ENCODE measurements around the gene BARHL1.

BARHL1 gene

DNA sequence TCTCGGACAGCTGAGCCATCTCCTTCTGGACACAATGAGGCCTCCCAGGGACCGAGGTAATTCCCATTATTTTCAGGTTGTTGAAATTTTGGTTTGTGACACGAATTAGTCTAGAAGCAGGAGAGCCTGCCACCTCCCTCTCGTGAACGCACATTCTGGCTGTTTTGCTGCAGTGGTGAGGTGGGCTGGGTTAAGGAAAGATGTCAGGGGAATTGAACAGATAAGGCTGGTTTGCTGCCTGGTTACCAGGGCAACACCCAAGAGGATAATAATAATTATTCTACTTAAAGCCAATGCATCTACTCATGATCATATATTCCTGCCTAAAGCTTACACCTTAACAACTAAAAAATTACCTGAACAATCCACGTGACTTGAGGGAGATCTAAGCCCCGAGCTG, 49.3 kb downstream of the BARHL1 start:
- Histone ChIP-seq H4K91ac (ENCODE audit: low read length) (no peak overlapping the region), H3K18ac (ENCODE audit: low read depth in 1 of 2, low read length in 2 of 2) (no peak overlapping the region), H3K4ac (ENCODE audit: low read depth in 1 of 2, low read length in 2 of 2) (no peak overlapping the region), H2BK12ac (ENCODE audit: low read length in 2 of 2) (no peak overlapping the region), H3K4me2 (ENCODE audit: low read length, poor library complexity, severe bottlenecking) (no peak overlapping the region), H3K36me3 (ENCODE audit: control insufficient read depth in 1 of 2, insufficient read depth in 2 of 2, low read depth in 1 of 2, low read length in 2 of 2) (peaks cover 35 to 63% of the 10 kb centered on the region in 2 experiments), H3K79me1 (replicated peaks; ENCODE audit: low read length, poor library complexity, severe bottlenecking) (peaks cover 9% of the 10 kb centered on the region), H3K27ac (ENCODE audit: low read length, poor library complexity, severe bottlenecking) (peak overlapping the region; percentile 8), H3K4me3 (ENCODE audit: insufficient read depth in 1 of 2, low read depth in 1 of 2, low read length in 2 of 2) (no peak overlapping the region), H4K8ac (ENCODE audit: low read length) (no peak overlapping the region), H2AK5ac (ENCODE audit: low read length, severe bottlenecking) (no peak overlapping the region), H3K14ac (ENCODE audit: low read length in 2 of 2) (no peak overlapping the region), H2BK15ac (ENCODE audit: low read depth, poor library complexity, severe bottlenecking) (no peak overlapping the region), H3K9me3 (ENCODE audit: control insufficient read depth, low read length) (no peaks in the 10 kb centered on the region), H3K4me1 (ENCODE audit: control insufficient read depth, insufficient read depth, low read depth, low read length) (peaks cover 7% of the 10 kb centered on the region), H3K9ac (ENCODE audit: low read length) (no peak overlapping the region), H2AFZ (ENCODE audit: low read depth, low read length) (no peak overlapping the region), H3K23ac (ENCODE audit: low read length in 2 of 2) (no peak overlapping the region), H2BK5ac (ENCODE audit: low read depth, low read length, poor library complexity, severe bottlenecking) (no peak overlapping the region), H3K27me3 (ENCODE audit: control insufficient read depth in 1 of 2, insufficient read depth in 1 of 2, low read length in 2 of 2) (no peaks in the 10 kb centered on the region), H2BK120ac (ENCODE audit: low read depth, low read length) (no peak overlapping the region)
- DNase-seq: no peak
- WGBS: 31% methylated on average over 5 of the region's 7 CpGs

DNA sequence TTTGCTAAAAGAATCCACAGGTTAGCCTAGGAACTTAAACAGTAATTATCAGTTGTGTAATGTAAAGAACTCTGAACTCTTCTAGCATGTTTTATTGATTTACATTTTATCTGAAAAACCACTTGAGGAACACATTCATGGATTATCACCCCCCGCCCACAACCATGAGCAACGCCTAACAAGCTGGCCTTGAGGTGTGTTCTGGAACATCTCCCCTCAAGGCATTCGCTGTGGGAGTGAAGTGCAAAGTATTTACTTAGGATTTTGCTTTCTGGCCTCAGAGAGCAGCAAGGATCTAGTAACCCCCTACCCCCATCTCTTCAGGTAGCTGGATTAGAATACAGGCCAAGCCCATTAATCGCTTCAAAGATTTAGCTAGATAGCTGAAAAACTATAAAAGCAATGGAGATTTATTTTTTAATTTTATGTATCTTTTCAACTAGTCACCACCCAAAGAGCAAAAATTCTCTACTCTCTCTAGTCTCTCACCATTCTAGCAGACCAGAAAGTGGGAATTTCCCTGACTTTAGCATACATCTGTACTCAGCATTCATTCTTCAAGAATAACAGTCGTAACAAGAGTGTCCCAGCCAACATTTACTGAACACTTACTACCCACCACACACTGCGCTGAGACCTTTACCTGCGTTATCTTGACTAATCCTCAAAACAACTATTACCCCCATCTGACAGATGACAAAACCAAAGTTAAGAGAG, 50.2 kb downstream of the BARHL1 start:
- Histone ChIP-seq H3K9ac (ENCODE audit: low read length) (no peak overlapping the region), H3K4me1 (ENCODE audit: control insufficient read depth, insufficient read depth, low read depth, low read length) (peaks cover 7% of the 10 kb centered on the region), H3K79me1 (replicated peaks; ENCODE audit: low read length, poor library complexity, severe bottlenecking) (peaks cover 12% of the 10 kb centered on the region), H3K4me2 (ENCODE audit: low read length, poor library complexity, severe bottlenecking) (no peak overlapping the region), H4K91ac (ENCODE audit: low read length) (no peak overlapping the region), H3K36me3 (ENCODE audit: control insufficient read depth in 1 of 2, insufficient read depth in 2 of 2, low read depth in 1 of 2, low read length in 2 of 2) (peaks cover 40 to 63% of the 10 kb centered on the region in 2 experiments), H2BK120ac (ENCODE audit: low read depth, low read length) (no peak overlapping the region), H3K27me3 (ENCODE audit: control insufficient read depth in 1 of 2, insufficient read depth in 1 of 2, low read length in 2 of 2) (no peaks in the 10 kb centered on the region), H4K8ac (ENCODE audit: low read length) (no peak overlapping the region), H2BK15ac (ENCODE audit: low read depth, poor library complexity, severe bottlenecking) (no peak overlapping the region), H2AFZ (ENCODE audit: low read depth, low read length) (no peak overlapping the region), H3K14ac (ENCODE audit: low read length in 2 of 2) (no peak overlapping the region), H3K4ac (ENCODE audit: low read depth in 1 of 2, low read length in 2 of 2) (no peak overlapping the region), H2BK5ac (ENCODE audit: low read depth, low read length, poor library complexity, severe bottlenecking) (no peak overlapping the region), H2BK12ac (ENCODE audit: low read length in 2 of 2) (no peak overlapping the region), H3K27ac (ENCODE audit: low read length, poor library complexity, severe bottlenecking) (no peak overlapping the region), H3K9me3 (ENCODE audit: control insufficient read depth, low read length) (no peaks in the 10 kb centered on the region), H3K4me3 (ENCODE audit: insufficient read depth in 1 of 2, low read depth in 1 of 2, low read length in 2 of 2) (no peak overlapping the region), H3K23ac (ENCODE audit: low read length in 2 of 2) (no peak overlapping the region), H2AK5ac (ENCODE audit: low read length, severe bottlenecking) (no peak overlapping the region), H3K18ac (ENCODE audit: low read depth in 1 of 2, low read length in 2 of 2) (no peak overlapping the region)
- WGBS: 97% methylated on average over 6 of the region's 7 CpGs
- DNase-seq: no peak

DNA sequence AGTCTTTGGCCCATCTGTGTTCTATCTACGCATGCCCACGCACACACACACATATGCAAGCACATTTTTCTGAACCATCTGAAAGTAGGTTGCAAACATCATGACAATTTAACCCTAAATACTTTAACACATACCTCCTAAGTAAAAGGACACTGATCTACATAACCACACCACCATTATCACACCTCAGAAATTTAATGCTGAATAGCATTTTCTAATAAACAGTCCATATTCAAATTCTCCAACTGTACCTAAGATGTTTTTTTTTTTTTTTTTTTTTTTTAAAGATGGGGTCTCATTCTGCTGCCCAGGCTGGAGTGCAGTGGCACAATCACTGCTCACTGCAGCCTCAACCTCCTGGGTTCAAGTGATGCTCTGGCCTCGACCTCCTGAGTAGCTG, 51.9 kb downstream of the BARHL1 start:
- no peaks in the 10 kb centered on the region for H3K27me3 ChIP-seq (ENCODE audit: control insufficient read depth in 1 of 2, insufficient read depth in 1 of 2, low read length in 2 of 2)
- H2AK5ac ChIP-seq (ENCODE audit: low read length, severe bottlenecking): no peak overlapping the region
- H4K8ac ChIP-seq (ENCODE audit: low read length): no peak overlapping the region
- no peak overlapping the region for H3K27ac ChIP-seq (ENCODE audit: low read length, poor library complexity, severe bottlenecking)
- H3K9ac ChIP-seq (ENCODE audit: low read length): no peak overlapping the region
- H2BK12ac ChIP-seq (ENCODE audit: low read length in 2 of 2): no peak overlapping the region
- no peak overlapping the region for H3K23ac ChIP-seq (ENCODE audit: low read length in 2 of 2)
- no peak for DNase-seq
- no peak overlapping the region for H2BK15ac ChIP-seq (ENCODE audit: low read depth, poor library complexity, severe bottlenecking)
- no peak overlapping the region for H3K4me2 ChIP-seq (ENCODE audit: low read length, poor library complexity, severe bottlenecking)
- H3K36me3 ChIP-seq (ENCODE audit: control insufficient read depth in 1 of 2, insufficient read depth in 2 of 2, low read depth in 1 of 2, low read length in 2 of 2): peaks cover 36 to 56% of the 10 kb centered on the region in 2 experiments
- WGBS: 97% methylated on average over 3 of the region's 3 CpGs
- no peak overlapping the region for H2BK5ac ChIP-seq (ENCODE audit: low read depth, low read length, poor library complexity, severe bottlenecking)
- H3K14ac ChIP-seq (ENCODE audit: low read length in 2 of 2): no peak overlapping the region
- no peak overlapping the region for H4K91ac ChIP-seq (ENCODE audit: low read length)
- H3K18ac ChIP-seq (ENCODE audit: low read depth in 1 of 2, low read length in 2 of 2): no peak overlapping the region
- H3K4ac ChIP-seq (ENCODE audit: low read depth in 1 of 2, low read length in 2 of 2): no peak overlapping the region
- H3K9me3 ChIP-seq (ENCODE audit: control insufficient read depth, low read length): no peaks in the 10 kb centered on the region
- H3K4me1 ChIP-seq (ENCODE audit: control insufficient read depth, insufficient read depth, low read depth, low read length): peaks cover 7% of the 10 kb centered on the region
- no peak overlapping the region for H2AFZ ChIP-seq (ENCODE audit: low read depth, low read length)
- no peak overlapping the region for H3K4me3 ChIP-seq (ENCODE audit: insufficient read depth in 1 of 2, low read depth in 1 of 2, low read length in 2 of 2)
- H3K79me1 ChIP-seq (replicated peaks; ENCODE audit: low read length, poor library complexity, severe bottlenecking): peaks cover 17% of the 10 kb centered on the region
- no peak overlapping the region for H2BK120ac ChIP-seq (ENCODE audit: low read depth, low read length)

DNA sequence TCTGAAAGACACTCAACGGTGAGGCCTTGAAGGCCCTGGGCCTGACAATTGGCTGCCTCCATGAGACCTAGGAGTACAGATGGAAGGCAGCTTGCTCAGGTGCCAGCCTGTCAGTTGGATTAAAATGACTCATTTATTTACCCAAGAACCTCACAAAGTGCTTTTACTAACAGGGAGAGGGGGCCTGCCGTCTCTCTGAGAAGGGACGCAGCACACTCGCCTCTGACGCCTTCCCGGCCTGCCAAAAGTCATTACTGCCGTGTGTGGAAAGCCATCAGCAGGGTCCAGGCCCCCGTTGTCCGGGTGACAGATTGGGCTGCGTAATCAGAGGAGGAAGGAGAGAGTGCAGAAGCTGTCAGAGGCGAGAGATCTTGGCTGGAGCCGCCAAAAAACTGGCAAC, 54.9 kb downstream of the BARHL1 start:
- Histone ChIP-seq H3K4ac (ENCODE audit: low read depth in 1 of 2, low read length in 2 of 2) (no peak overlapping the region), H2BK120ac (ENCODE audit: low read depth, low read length) (no peak overlapping the region), H2BK5ac (ENCODE audit: low read depth, low read length, poor library complexity, severe bottlenecking) (no peak overlapping the region), H3K36me3 (ENCODE audit: control insufficient read depth in 1 of 2, insufficient read depth in 2 of 2, low read depth in 1 of 2, low read length in 2 of 2) (peaks cover 45 to 62% of the 10 kb centered on the region in 2 experiments), H3K79me1 (replicated peaks; ENCODE audit: low read length, poor library complexity, severe bottlenecking) (peaks cover 22% of the 10 kb centered on the region), H2BK15ac (ENCODE audit: low read depth, poor library complexity, severe bottlenecking) (no peak overlapping the region), H3K23ac (ENCODE audit: low read length in 2 of 2) (no peak overlapping the region), H3K4me3 (ENCODE audit: insufficient read depth in 1 of 2, low read depth in 1 of 2, low read length in 2 of 2) (no peak overlapping the region), H3K9ac (ENCODE audit: low read length) (no peak overlapping the region), H3K9me3 (ENCODE audit: control insufficient read depth, low read length) (no peaks in the 10 kb centered on the region), H2AFZ (ENCODE audit: low read depth, low read length) (no peak overlapping the region), H3K4me1 (ENCODE audit: control insufficient read depth, insufficient read depth, low read depth, low read length) (no peaks in the 10 kb centered on the region), H4K8ac (ENCODE audit: low read length) (no peak overlapping the region), H2AK5ac (ENCODE audit: low read length, severe bottlenecking) (no peak overlapping the region), H3K4me2 (ENCODE audit: low read length, poor library complexity, severe bottlenecking) (no peak overlapping the region), H3K27ac (ENCODE audit: low read length, poor library complexity, severe bottlenecking) (no peak overlapping the region), H3K14ac (ENCODE audit: low read length in 2 of 2) (no peak overlapping the region), H2BK12ac (ENCODE audit: low read length in 2 of 2) (no peak overlapping the region), H3K27me3 (ENCODE audit: control insufficient read depth in 1 of 2, insufficient read depth in 1 of 2, low read length in 2 of 2) (no peaks in the 10 kb centered on the region), H3K18ac (ENCODE audit: low read depth in 1 of 2, low read length in 2 of 2) (no peak overlapping the region), H4K91ac (ENCODE audit: low read length) (no peak overlapping the region)
- WGBS: 83% methylated on average over 11 of the region's 12 CpGs
- DNase-seq: no peak

Measured in mesenchymal stem cell (in vitro differentiated cells and primary cell).